ENCODE results near the gene ALAS1.
"Not testable (repeated sequence)": the region's sequence is repeated elsewhere in the genome, so short reads cannot be mapped to it uniquely, and the experiment has no call there.

The ALAS1 gene

DNA sequence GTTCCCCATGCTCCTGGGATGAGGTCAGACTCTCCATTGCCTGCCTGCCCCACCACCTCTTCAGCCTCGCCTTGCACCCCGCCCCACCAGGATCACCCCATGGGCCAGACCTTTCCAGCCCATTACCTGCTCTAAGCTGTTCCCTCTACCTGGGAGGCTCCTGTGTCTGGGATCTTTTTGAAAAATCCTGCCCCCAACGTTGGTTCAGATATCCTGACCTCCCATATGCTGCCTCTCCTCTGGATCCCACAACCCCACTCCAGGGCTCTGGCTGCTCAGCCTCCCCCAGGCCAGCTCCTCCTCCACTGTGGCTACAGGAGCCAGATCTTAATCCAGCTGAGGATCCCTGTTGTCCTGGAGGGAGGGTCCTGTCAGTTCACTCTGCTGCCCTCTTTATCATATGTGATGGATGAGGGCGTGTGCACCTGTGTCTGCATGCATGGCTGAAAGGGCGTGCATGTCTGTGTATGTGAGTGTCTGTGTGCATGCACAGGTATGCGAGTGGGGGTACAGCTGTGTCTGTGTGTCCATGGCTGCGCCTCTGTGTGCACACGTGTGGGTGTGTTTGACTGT lies 21.7 kb upstream of the ALAS1 start:
- DNase-seq (ENCODE audit: insufficient read length, low spot score) = no peak
- no peak for FAIRE-seq

DNA sequence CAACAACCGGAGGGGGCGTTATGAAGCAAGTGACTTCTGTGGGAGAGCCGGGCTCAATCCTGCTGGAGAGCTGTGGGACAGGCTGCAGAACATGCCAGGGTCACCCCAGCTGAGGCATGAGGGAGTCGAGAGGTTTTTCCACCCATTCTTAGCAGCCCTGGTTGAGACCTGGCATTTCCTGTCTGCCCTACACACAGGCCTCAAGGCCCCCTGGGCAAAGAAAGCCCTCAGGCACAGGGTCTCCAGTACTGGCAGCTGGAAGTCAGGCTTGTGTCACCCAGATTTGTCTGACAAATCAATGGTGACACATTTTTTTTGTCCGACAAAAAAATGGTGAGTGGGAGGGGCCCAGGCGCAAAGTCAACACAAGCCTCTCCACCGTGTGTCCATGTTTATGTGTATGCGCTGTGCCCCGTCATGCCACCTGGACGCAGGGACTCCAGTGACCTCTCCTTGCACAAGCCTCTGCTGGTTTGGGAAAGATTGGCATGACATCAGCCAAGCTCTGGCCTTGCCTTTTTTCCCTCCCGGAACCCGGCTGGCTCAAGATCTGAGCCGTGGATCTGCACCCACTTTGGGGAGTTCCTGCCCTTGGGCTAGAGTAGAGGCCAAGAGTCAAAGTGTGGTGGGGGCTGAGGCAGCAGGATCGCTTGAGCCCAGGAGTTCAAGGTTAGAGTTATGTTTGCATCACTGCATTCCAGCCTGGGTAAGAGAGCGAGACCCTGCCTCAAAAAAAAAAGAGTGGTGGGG lies 20.8 kb upstream of the ALAS1 start:
- DNase-seq (ENCODE audit: insufficient read length, low spot score) (no peak), FAIRE-seq (no peak)

DNA sequence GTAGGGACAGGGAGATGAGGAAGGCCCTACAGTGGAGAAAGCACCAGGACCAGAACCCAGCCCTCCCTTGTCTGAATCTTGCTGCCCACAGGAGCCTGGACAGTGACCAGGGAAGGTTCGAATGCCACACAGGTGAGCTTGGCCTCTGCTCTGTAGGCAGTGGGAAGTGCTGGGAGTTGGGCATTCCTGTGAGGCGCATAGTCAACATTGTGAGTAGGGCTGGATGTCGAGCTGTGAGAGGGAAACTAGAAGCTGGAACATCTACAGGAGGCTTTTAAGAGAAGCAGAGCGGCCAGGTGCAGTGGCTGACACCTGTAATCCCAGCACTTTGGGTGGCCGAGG lies 20.3 kb upstream of the ALAS1 start:
- DNase-seq (ENCODE audit: insufficient read length, low spot score) (no peak), FAIRE-seq (no peak)

DNA sequence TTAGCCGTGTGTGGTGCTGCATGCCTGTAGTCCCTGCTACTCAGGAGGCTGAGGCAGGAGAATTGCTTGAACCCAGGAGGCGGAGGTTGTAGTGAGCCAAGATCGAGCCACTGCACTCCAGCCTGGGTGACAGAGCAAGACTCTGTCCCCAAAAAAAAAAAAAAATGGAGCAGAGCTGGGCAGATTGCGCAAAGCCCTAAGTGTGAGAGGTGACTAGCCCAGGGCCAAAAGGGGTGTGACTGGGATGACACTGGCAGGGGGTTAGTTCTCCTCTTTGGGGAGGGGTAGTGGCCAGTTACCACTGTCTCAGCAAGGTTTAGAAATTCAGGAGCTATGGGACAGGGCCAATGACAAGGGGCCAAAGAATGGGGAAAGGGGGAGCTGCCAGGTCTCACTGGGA lies 19.8 kb upstream of the ALAS1 start:
- not testable (repeated sequence) for FAIRE-seq; DNase-seq (ENCODE audit: insufficient read length, low spot score)

DNA sequence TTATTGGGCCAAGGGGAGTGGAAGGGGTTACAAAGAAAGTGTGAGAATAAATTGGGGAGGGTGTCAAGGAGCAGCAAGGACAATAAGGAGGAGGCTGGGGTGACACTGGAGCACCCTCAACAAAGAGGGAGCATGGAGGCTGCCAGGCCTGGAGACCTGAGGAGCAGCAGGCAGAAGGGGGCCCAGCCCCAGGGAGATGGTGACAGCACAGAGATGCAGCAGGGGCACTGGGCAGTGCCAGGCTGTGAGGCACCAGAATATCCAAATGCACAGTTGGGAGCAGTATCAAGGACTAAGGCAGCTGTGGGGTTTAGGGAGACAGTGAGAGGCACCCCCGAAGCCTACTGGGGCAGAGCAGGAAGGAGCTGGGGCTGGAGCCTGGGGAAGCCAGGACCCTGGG lies 19.4 kb upstream of the ALAS1 start:
- FAIRE-seq = no peak
- DNase-seq (ENCODE audit: insufficient read length, low spot score) = no peak

DNA sequence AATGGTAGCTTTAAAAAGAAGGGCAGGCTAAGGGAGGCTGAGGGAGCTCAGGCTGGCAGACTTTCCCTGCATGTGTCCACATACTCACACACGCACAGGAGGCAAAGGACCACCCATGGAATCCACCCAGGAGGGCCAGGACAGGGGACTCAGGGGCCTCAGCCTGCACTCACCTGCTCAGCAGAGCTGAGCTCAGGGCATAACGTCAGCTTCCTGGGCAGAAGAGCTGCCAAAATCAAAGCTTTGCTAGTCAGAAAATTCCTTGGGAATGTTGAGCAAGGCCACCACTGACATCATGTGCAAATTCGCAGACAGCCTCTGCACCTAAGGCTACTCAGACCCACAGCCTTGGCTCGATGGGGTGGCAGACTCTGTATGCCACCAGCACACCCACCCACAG lies 16.4 kb upstream of the ALAS1 start:
- DNase-seq (ENCODE audit: insufficient read length, low spot score) (no peak), FAIRE-seq (no peak)

DNA sequence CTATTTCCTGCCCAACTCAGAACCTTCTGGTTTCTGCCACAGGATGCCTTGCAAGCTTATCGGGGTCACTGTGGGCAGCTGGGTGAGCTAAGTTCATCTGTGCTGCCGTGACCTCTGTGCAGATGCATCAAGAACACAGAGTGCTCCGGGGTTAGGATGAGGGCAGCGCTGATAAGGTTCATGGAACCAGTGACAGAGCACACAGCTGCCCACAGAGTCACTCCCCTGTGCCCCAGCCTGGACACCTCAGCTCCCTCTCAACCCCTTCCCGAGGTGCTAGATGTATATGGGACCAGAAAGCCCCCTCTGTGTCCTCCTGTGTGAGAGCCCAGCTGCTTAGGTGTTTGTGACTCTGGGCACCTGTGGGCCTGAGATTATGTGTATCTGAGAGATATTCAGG lies 15.8 kb upstream of the ALAS1 start:
- DNase-seq (ENCODE audit: insufficient read length, low spot score) (no peak), FAIRE-seq (no peak)

DNA sequence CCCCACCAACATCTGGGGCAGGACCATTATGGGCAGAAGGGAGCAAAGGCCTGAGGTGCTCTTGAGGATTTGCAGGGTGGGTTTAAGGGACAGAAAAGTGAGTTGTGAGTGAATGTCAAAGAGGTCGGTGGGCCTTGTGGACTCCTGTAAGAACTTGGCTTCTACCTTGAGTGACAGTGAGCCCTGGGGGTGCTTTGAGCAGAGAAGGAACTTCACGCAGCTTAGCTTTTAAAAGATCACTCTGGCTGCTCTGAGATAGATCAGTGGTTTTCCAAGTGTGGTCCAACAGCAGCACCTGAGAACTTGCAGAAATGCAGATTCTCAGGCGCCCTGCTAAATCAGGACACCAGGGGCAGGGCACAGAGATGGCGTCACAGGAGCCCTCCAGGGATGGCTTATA lies 15.3 kb upstream of the ALAS1 start:
- FAIRE-seq = no peak
- no peak for DNase-seq (ENCODE audit: insufficient read length, low spot score)

DNA sequence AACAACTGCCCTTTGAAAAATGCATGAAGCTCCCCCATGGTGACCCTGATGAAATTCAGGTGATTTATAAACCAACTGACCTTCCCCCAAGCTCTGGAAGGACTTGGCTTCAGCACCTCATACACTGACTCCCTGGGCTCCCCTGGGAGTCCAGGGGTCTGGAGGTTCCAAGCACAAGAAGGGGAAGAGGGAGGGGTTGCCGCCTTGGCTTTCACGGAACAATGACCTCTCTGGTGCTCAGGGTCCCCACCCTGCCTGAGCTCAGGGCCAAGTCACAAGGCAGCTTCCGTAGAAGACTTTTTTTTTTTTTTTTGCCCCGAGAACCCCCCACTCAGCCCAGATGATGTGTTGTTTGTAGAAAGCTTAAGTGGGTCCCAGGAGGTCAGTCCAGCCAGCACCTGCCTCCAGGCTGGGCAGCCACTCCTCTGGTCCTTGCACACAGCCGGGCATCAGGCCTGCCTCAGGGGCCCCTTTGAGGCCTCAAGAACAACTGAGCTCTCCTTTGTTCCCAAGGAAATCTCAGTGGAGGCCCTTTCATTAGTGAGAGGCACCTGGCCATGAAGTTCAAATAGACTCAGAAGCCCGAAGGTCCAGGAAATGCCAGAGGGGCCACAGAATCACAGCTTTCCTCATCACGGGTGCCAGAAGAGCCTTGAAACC lies 14.0 kb upstream of the ALAS1 start:
- DNase-seq (ENCODE audit: insufficient read length, low spot score) (no peak), FAIRE-seq (no peak)

DNA sequence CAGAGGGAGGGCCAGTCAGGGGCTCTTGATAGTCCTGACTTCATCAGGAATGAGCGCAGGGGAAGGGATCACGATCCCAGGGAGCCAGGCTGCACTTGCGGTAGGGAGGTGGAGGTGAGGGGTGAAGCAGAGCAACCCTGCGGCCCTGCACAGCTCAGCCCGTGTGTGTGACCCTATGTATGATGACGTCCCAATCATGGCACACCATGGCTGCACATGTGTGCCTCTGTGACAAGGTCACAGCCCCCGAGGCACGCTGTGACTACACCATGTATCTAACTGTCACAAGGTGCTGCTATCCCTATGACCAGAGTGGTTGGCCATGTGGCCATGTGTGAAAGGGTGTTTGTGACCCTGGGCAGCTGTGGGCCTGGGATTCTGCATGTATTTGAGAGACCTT lies 13.3 kb upstream of the ALAS1 start:
- DNase-seq (ENCODE audit: insufficient read length, low spot score) (no peak), FAIRE-seq (no peak)

DNA sequence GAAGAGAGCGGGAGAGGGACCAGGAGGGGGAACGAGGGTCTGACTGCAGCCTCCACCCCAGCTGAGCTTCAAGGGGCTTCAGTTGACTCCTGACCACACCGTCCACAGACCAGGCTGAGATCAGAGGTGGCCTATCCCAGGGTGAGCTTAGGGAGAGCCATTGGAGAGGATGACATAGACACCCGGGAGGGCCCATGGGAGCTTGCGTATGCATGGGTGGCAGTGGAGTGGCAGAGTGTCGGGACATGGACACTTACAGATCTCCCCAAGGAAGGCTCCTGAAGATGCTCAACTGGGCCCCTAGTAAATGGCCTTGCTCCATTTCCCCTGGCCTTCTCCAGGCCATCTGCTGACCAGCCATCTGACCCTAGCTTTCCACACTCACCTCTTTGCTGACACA lies 12.6 kb upstream of the ALAS1 start:
- FAIRE-seq (no peak), DNase-seq (ENCODE audit: insufficient read length, low spot score) (no peak)

DNA sequence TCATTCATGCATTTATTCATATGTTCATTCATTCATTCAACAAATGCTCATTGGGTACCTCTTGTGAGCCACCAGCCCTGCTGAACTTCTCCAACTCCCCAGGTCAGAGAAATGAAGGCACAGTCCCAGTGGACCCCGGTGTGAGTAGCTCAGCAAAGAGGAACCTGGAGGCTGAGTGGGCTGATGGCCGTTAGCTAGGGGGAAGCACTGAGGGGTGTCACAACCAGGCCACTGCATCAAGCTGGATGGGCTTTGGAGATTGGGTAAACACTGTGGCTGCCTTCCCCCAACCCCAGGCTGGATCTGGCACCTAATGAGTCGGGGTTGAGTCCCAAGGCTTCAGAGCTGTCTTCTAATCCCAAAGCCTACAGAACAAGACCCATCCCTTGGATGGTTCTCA lies 12.1 kb upstream of the ALAS1 start:
- DNase-seq (ENCODE audit: insufficient read length, low spot score) (no peak), FAIRE-seq (no peak)

DNA sequence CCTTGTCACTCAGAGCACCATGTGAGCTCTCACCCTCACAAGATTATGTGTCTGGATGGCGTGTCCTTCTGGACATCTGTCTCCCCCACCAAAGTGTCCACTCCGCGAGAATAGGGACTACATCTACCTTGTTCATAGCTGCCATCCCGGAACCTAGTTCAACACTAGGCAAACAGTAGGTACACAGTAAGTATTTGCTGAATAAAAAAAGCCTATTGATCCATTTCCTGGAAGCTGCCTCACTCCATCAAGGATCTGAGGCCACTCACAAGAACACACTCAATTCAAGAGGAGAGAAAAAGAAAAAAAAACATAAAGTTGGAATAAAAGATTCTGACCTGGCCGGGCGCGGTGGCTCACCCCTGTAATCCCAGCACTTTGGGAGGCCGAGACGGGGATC lies 11.2 kb upstream of the ALAS1 start:
- DNase-seq (ENCODE audit: insufficient read length, low spot score) = no peak
- FAIRE-seq = no peak

DNA sequence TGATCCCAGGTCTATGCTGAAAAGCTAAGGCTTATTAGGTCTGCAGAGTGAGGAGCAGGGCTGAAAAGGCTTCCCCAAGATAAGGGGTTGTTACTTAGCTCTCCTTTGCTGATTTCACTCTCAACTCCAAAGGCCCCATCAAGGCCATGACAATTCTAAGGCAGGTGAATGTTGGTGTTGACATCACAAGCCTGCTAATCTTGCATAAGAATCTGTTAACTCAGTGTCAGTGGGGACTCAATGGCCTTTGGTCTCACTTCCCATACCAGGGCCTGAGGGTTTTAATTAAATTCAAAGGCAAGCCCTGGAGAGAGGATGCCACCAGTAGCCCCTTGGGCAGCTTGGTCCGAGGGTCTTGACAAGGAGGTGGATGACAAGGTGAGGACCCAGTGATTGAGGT lies 9.4 kb upstream of the ALAS1 start:
- no peak for DNase-seq (ENCODE audit: insufficient read length, low spot score)
- FAIRE-seq = no peak

DNA sequence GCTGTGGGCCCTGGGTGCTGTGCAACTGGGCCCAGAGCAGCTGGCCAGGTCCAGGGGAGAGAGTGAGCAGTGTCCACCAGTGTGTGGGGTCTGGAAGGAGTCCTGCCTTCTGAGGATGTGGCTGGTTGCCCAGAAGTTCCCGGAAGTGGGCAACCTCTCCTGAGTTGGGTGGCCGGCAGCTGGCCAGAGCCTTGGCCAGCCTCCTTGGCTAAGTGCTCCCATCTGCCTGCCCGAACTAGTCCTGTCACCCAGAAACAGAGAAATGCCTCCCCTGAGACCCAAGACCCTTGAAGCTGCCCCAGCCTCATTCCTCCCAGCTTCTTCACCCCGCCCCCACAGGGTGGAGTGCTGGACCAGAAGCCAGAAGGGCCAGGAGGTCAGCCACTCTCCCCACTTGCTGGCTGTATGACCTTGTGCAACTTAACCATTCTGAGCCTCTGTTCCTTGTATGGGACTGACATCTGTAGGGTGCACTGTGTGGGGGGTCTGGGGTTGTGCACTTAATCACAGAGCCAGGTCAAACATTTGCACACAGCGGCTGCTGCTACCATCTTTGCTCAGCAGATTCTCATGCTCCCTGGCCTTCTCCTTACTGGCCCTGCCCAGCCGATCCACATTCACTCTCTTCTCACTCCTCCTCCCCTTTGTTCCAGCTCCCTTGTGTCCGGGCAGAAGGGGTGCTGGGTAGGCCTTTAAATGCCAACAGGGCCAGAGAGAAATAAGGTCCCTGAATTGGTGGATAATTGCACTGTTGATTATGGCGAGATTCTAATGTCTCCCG lies 7.5 kb upstream of the ALAS1 start:
- DNase-seq (ENCODE audit: insufficient read length, low spot score) (no peak), FAIRE-seq (no peak)

DNA sequence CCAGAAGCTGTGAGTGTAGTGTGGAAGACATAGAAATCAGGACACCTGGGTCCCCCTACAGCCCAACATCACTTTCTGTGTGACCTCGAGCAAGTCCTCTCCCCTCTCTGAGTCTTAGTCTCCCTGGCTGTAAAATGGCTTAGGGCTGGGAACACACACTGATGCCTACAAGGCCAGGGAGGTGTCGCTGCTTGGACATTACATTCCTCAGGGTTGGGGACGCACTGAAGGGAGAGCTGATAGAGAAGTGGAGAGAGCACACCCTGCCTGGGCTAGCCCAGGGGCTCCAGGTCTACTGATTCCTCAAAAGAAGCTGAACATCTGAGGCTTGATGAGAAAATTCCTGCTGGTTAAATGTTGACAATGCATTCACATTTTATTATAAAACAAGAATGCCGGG lies 6.3 kb upstream of the ALAS1 start:
- DNase-seq (ENCODE audit: insufficient read length, low spot score) (no peak), FAIRE-seq (no peak)

DNA sequence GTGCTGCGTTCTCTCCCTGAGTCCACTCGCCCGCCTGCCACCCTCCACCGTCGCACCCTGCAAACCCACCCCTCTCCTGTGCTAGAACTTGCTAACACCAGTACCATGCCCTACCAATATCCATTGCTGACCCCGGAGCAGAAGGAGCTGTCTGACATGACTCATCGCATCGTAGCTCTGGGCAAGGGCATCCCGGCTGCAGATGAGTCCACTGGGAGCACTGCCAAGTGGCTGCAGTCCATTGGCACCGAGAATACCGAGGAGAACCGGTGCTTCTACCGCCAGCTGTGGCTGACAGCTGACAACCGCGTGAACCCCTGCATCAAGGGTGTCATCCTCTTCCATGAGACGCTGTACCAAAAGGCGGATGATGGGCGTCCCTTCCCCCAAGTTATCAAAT lies 4.9 kb upstream of the ALAS1 start:
- FAIRE-seq (no peak), DNase-seq (ENCODE audit: insufficient read length, low spot score) (no peak)

DNA sequence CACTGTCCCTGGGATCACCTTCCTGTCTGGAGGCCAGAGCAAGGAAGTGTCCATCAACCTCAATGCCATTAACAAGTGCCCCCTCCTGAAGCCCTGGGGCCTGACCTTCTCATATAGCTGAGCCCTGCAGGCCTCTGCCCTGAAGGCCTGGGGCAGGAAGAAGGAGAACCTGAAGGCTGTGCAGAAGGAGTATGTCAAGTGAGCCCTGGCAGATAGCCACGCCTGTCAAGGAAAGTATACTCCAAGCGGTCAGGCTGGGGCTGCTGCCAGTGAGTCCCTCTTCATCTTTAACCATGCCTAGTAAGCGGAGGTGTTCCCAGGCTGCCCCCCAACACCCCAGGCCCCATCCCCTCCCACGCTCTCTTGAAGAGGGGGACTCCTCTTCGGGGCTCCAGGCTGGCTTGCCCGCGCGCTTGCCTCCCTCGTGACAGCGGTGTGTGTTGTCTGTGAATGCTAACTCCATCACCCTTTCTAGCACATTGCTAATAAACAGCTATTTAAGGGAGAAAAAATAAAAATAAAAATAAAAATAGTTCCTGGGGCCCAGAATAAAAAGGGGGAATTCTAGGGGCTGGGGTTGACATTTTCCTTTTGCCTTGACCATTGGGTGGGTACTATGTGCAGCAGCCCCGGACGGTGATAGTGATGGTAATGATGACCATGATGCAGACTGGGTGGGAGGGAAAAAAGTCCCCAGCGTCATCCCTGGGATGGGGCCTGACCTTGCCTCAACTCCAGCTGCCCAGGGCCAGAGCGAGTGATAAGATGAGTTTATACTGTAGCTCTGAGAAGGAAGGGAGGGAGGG lies 3.3 kb upstream of the ALAS1 start:
- DNase-seq (ENCODE audit: insufficient read length, low spot score) (no peak), FAIRE-seq (no peak)

DNA sequence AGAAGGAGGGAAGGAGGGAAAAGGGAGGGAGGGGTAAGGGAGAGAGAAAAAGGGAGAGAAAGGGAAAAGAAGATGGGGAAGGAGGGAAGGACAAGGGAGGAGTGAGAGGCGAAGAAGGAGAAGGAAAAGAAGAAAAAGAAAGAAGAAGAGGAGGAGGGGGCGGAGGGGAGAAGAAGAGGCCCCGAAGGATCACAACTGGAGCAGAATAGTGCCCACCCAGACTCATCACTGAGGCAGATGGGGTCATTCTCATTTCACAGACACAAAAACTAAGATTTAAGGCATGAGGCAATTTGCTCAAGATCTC lies 2.7 kb upstream of the ALAS1 start:
- no peak for FAIRE-seq
- no peak for DNase-seq (ENCODE audit: insufficient read length, low spot score)

DNA sequence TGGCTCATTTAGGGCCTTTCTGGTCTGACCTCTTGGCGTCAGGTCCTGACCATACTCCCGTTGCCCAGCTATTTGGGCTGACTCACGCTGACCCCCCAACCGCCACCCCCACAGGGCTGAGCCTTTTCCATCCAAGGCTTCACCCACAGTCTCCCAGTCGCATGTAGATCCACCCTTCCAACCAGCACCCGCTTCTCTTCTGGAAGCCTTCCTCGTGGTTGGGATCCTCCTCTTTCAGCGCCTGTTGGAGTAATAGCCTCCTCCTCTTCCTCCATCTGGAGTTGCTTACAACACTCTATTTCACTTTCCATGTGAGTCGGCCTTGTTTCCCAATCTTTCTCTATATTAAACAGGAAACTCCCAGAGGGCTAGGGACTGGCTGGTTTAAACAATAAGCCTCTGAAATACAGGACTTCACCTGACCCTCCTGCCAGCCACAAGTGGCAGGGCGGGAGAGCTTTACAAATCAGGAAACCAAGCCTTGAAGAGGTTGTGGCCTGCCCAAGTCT lies 2.1 kb upstream of the ALAS1 start:
- FAIRE-seq = no peak
- DNase-seq (ENCODE audit: insufficient read length, low spot score) = no peak

DNA sequence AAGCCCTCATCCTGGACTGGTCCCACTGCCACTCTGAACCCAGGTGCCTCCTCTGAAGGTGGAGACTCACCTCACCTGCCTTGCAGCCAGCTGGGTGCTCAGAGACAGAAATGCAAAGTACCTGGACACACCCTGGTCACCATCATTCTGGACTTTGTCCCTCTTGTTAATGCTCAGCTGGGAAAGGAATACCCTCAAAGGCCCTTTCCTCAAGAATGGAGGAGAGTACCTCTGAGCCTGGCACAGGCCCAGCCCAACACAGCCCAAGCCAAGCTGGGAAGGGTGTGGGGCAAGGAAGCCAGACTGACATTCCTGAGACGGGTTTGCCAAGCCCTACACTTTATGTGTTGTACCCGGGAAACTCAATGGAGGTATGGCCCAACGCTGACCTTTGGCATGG lies 983 bp upstream of the ALAS1 start:
- FAIRE-seq (no peak), DNase-seq (ENCODE audit: insufficient read length, low spot score) (no peak)

Data from GM19239 (cell line).